Dermis microvascular lymphatic vessel endothelial cell (primary cell): ENCODE data around the gene ANKDD1A. TPM values are rescaled to one million over a fixed set of nuclear protein-coding genes. Genes with fewer than 3 reads are reported as not detected.

Experiments used
- DNase-seq, 2 donors: peaks; one replicate each; pipeline versions ENCODE4 v3.0.0 to v3.0.0-alpha.2; 2010; ENCODE audit warnings: low read depth in 2 of 2
- total RNA-seq: library from RNA; depleted of rRNA; stranded (reverse); fragments of >200 nt; gene quantifications from 2 replicates; pipeline ENCODE4 v1.2.1, GENCODE V29; 2014

Gene ANKDD1A
- total RNA-seq, 1 donor from 2014 or later: 6.0 TPM

GRCh38 chr15:64923546-64923945, 11.8 kb downstream of the ANKDD1A start:
- no peak for DNase-seq

GRCh38 chr15:64925335-64926330, 13.9 kb downstream of the ANKDD1A start:
- DNase-seq: no peak

- DNase-seq: no peak
These were observed 15.0 kb downstream of the ANKDD1A start for GRCh38 chr15:64926661-64927060.

GRCh38 chr15:64928626-64929220, 17.0 kb downstream of the ANKDD1A start:
- no peak for DNase-seq

GRCh38 chr15:64930019-64930652, 18.4 kb downstream of the ANKDD1A start:
- no peak for DNase-seq

- peak in 1 of 2 donors; percentile 39 for DNase-seq
These were observed 19.2 kb downstream of the ANKDD1A start for GRCh38 chr15:64930778-64931371.

GRCh38 chr15:64931381-64931780, 19.7 kb downstream of the ANKDD1A start:
- DNase-seq: no peak

- no peak for DNase-seq
These were observed 22.3 kb downstream of the ANKDD1A start for GRCh38 chr15:64934023-64934422.

- peak; percentile 77 for DNase-seq
These were observed 26.5 kb downstream of the ANKDD1A start for GRCh38 chr15:64938192-64938591.

- DNase-seq: no peak
These were observed 30.7 kb downstream of the ANKDD1A start for GRCh38 chr15:64942356-64942755.

GRCh38 chr15:64943512-64944225, 32.0 kb downstream of the ANKDD1A start:
- no peak for DNase-seq

- DNase-seq: no peak
These were observed 33.3 kb downstream of the ANKDD1A start for GRCh38 chr15:64944961-64945360.

- no peak for DNase-seq
These were observed 35.5 kb downstream of the ANKDD1A start for GRCh38 chr15:64947211-64947610.

GRCh38 chr15:64948916-64949315, 37.2 kb downstream of the ANKDD1A start:
- DNase-seq: no peak

GRCh38 chr15:64949383-64950186, 37.9 kb downstream of the ANKDD1A start:
- no peak for DNase-seq

GRCh38 chr15:64950888-64951287, 39.2 kb downstream of the ANKDD1A start:
- DNase-seq: no peak

GRCh38 chr15:64951777-64952418, 40.2 kb downstream of the ANKDD1A start:
- DNase-seq: no peak

GRCh38 chr15:64954395-64954794, 42.7 kb downstream of the ANKDD1A start:
- DNase-seq: no peak

GRCh38 chr15:64959128-64959527, 47.4 kb downstream of the ANKDD1A start:
- DNase-seq: no peak

- DNase-seq: no peak
These were observed 48.5 kb downstream of the ANKDD1A start for GRCh38 chr15:64960153-64960552.
